HG03103 (cell line): Measurements from ENCODE around the gene TGFBR2.

Experiments used
- ATAC-seq: cut with Tn5 transposase; IDR thresholded peaks from one replicate; pipeline ENCODE4 v1.9.1; 2021; ENCODE audit warnings: low read depth; ENCODE audit not compliant: unreplicated experiment

The TGFBR2 gene

DNA sequence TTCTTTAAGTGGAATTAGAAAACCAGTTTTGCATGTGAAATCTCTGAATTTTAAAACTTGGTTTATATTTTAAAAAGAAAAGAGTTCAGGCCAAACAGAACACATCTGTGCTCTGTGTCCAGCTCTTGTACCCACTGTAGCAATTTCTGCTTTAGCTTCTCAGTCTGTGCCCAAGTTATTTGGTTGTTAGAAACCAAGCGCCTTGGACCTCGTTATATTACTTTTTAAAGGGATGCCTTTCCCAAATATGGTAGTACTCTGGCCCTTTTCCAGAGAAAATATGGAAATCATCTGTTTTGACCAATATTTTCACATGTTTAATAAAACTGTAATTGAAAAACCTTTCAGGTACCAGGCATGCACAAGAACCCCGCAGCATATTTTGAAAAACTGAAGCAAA is 27.3 kb downstream of the TGFBR2 start:
- no peak for ATAC-seq

DNA sequence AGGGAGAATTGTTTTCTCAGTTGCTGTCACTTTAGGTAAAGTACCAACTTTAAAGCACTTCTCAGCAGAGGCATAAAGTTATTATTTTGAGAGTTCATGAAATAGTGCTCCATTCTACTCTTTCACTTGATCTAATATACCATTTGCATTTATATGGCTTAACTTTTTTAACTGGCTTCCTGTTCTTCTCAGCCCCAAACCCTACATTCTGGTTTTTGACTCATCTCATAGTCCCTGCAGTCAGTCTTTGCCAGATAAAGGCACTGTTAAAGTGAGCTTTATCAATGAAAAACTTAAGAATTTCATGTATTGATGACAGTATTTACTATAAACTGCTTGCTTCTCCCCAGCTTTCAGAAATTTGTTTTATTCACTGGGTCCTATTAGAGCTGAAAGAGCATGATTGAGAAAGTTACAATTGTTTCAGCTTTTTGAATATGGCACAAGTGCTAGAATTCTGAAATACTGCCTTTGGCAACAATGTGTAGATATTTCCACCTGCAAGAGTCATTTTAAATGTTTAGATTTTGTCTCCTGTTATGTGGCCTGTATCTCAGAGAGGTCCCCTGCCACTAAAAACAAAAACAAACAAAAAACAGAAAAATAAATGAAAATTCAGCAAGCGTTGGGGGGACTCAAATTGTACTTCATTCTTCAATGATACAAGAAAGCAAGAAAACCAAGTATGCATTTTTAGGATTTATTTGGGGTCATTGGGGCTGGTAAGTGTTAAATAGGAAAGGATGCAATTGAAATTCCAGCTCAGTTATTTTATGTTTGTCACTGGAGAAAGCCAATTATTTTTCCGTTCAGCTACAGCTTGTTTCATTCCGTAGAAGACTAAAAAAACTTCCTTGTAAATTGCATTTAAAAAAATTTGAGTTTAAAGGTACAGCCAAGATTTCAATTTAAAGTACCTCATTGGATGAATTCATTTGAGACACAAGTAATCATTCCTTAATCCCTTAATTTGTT is 28.6 kb downstream of the TGFBR2 start:
- no peak for ATAC-seq

DNA sequence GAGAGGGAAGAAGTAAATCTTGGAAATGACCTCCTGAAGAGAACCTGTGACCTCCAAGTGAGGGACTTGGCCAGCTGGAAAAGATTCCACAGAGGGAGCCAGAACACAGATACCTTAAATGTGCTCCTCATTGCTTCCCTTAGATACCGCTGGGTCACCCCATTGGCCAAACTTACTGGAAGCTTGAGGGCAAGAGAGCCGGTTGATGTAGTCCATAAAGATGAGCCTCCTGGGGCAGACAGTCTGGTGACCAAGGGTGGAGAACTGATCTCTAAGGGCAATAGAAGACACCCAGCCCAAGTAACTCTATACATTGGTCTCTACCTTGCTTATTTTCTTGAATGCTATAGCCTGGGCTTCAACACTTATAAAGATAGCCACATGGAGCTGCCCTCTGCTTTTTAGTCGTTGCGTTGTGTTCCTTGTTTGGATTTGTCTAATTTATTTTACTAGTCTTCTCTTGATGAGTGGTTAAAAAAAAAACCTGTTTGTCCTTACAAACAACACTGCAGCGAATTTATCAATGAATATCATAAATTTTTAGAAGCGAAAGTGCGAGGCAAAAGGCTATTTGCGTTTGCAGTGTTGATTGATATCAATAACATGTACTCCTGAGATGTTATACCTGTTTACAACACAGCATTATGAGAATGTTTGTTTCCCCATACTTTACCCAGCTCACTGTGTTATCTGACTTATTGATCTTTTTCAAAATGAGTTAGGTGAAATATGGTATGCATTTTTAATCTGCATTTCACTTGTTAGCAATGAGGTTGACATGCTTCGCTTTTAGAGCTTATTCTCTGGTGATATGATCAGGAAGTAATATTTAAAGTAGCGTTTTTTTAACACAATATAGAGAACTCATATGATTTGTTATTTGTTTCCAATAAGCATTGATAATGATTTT is 31.2 kb downstream of the TGFBR2 start:
- ATAC-seq: no peak

- no peak for ATAC-seq
Observed at GRCh38 chr3:30638685-30639412, 32.4 kb downstream of the TGFBR2 start.

GRCh38 chr3:30639937-30640336 is 33.5 kb downstream of the TGFBR2 start:
- ATAC-seq: peak; percentile 78

DNA sequence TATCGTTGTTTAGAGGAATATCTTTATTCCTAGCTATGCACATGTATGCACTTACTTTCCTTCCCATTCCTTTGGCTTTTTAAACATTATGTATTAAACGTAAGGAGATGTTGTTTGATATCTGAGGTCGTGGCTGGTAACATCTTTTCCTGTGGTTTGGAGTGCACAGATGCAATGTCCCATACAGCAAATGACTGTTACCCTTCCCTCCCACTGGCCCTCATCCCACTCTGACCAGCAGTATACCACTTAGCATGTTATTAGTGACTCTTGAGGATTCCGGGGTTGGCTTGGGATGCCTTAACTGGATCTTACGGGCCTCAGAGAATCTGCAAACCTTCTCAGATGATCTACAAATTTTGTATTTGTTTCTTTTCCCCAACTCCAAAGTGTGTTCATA is 34.5 kb downstream of the TGFBR2 start:
- ATAC-seq: no peak

DNA sequence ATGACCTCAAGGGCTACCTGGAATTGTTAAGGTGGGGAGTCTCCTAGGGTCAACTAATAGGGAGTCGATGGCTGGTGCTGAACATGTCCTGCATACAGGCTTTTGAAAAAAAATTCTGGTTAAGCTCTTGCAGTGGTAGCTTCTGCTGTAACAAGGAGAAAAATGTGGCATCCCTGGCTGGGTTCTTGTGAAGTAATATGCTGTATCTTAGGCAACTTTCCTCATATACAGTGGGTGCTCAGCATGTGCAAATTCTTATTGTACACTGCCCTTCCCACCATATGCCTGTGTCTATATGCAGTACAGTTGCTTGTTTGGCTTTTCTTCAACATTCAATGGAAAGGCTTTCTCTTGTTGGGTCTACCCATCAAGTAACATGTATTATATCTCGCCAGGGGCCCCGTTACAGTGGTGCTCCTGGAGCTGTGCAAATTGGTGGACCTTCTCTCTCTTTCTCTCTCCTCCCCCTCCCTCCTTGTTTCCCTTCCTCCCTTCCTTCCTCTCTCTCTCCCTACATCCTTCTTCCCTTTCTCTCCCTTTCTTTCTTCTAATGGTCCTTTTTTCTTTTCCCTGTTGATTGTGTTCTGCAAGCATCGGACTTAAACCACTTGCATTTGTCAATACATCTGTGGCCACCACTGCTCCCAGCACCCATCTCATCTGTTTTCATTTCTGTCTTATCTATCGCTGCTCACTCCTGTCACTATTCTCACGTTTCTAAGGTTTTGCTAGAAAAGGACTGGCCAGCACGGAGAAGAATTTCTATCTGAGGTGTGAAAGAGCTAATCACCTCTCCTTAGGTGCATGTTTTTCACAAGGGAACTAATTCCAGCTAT is 35.2 kb downstream of the TGFBR2 start:
- no peak for ATAC-seq

GRCh38 chr3:30642849-30643361 is 36.5 kb downstream of the TGFBR2 start:
- no peak for ATAC-seq

GRCh38 chr3:30643763-30644462 is 37.5 kb downstream of the TGFBR2 start:
- ATAC-seq: no peak

DNA sequence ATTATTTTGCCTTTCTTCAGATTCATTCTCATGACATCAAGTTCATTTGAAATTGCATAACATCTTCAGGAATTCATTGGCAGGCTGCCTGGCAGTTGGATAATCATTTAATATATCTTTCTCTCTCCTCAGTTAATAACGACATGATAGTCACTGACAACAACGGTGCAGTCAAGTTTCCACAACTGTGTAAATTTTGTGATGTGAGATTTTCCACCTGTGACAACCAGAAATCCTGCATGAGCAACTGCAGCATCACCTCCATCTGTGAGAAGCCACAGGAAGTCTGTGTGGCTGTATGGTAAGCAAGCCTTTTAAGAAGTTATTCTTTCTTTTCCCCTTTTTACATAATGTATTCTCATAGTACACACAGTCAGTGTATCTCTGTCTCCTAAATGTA is 38.2 kb downstream of the TGFBR2 start:
- peak; percentile 49 for ATAC-seq

- no peak for ATAC-seq
Observed at GRCh38 chr3:30645077-30645476, 38.7 kb downstream of the TGFBR2 start.

DNA sequence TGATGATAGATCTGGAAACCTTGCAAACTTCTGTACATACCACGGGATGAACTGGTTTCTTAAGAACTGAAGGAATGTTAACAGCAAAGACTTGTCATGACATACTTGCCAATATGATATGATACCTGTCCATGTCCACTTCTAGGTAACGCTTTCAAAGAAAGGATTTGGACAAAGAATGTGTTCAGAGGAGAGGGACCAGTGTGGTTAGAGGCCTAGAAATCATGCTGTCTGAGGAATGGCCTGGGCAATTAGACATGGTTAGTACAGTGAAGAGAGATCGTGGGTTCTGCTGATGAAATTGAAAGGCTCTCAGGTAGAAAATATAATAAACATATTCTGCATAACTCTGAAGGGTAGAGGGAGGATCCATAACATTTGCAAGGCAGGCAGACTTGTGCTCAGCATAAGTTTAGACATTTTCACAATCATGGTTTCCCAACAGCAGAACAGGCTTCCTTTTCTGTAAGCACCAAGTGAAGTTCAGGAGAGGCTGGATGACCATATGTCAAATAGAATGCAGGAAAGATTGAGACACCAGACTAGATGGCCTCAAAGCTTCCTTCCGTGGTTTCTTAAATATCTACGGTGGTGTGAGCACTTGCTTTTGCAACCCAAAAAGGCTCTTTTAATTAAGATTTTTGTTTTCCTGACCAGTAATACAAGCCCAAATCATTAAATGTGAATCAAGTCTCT is 39.9 kb downstream of the TGFBR2 start:
- ATAC-seq: no peak

DNA sequence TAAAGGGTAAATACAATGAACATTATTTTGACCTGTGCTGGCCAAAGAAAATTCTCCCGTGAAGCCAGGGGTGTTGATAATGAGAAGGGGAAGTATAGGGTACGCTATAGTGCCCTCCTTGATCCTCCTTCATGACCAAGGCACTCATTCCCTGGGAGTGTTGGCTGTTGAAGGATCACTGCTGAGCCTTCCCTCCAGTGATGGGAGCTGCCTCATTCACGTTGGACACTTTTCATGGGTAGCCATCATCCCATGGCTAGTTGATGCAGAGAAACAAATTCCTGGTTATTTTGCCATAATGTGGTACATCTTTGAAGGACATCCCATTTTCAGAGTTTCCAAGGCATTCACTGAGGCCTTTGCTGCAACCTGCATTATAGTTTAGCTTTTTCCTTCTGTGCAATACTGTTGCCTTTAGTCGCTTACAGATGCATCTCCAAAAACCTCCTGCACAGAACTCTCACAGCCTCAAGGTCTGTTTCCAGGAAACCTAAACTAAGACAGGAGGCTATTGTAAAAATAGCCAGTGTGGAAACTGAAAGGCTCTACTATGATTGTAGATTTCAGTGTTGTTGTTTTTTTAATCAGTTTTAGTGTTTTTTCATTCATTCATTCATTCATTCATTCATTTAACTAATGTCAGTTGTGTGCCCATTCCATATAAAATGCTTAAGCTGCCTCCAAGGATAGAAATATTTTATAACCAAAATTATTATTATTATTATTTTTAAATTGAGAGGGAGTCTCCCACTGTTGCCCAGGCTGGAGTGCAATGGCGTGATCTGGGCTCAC is 40.8 kb downstream of the TGFBR2 start:
- ATAC-seq: no peak

DNA sequence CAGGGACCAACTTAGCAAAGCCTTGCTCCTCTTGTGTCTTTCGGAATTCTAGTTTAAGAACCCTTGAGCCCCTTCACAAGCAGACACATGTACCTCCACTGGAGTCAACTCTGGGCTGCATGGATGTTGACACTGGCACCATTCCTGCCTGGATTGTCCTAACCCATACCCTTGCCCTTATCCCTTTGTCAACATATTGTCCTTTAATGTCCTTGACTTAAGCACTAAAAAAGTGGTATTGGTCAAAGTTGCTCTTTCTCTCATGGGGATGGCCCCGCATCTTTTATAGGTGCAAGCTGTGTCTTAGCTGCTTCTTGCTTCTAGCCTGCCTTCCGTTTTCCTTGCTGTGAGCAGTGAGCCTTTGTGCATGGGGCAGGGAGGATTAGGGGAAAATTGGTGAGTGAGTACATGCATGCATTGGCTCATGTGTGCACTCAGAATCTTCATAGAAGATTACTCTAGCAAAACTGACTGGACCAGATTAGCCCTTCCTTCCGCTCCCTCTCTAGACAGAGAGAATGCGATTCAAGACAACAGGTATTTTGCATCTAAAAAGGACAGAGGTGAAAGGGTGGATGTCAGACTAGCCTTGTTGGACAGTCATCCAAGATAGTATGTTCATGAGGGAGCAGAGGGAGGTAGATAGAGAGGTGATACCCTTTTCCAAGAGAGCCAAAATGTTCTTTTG is 42.4 kb downstream of the TGFBR2 start:
- no peak for ATAC-seq

- ATAC-seq: peak; percentile 56
Observed at GRCh38 chr3:30649572-30650318, 43.3 kb downstream of the TGFBR2 start.

- no peak for ATAC-seq
Observed at GRCh38 chr3:30650348-30650995, 44.1 kb downstream of the TGFBR2 start.
